HG03558 (cell line): ENCODE data around the gene SMG6.
"Not testable (repeated sequence)": the region's sequence is repeated elsewhere in the genome, so short reads cannot be mapped to it uniquely, and the experiment has no call there.

Source experiments
- ATAC-seq: cut with Tn5 transposase; IDR thresholded peaks from one replicate; pipeline ENCODE4 v1.9.1; 2021; ENCODE audit warnings: moderate number of reproducible peaks; ENCODE audit not compliant: unreplicated experiment; ENCODE audit errors: extremely low read depth

SMG6 gene

DNA sequence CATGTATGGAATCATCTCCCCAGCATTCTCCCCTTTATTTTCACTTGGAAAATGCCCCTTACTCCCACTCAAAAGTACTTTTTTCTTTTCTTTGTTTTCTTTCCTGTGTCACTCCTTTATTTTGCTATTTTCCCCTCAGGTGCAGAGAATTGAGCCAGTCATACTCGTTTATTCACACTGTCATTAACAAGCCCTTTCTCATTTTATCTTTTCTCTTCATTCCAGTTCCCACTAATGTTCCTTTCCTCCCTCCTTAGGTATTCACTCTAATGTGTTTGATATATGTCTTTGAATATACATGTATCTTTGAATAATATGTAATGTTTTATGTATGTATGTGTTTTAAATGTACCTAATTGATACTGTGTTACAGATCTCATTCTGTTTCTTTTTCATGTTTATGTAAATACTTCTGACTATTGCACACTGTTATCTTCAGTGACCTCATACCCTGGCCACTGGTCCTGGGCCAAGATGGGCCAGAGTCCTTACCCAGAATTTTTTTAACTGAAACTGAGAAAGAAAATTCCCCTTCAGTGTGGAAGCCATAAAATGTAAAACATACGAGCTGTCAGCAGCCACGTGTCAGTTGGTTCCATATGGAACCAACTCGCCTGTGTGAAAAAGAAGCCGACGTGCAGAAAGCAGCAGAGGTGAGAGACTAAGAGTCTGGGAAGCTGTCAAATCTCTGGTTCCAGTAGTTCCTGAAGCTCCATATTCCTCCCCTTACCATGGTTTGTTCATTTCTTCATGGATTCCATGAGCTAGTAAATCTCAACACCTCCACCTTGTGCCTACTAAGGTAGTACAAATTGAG lies 6.0 kb upstream of the SMG6 start:
- no peak for ATAC-seq

DNA sequence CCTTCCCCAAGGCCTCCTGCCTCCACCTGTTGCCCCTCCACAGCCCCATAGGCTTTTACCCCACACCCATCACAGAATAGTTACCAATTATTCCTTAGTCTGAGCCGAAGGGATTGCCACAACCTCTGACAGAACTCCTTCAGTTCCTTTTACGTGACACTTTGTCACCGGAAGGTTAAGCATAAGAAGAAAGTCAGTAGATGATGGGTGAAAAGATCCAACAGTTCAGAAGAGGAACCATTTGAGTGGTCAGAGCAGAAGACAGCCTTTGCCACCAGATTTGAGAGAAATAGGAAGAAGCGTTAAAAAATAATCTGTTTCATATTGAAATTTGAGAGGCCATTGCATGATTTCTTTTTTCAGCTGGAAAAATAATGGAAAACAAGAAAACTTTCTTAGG lies 1.3 kb upstream of the SMG6 start:
- ATAC-seq, result no peak

DNA sequence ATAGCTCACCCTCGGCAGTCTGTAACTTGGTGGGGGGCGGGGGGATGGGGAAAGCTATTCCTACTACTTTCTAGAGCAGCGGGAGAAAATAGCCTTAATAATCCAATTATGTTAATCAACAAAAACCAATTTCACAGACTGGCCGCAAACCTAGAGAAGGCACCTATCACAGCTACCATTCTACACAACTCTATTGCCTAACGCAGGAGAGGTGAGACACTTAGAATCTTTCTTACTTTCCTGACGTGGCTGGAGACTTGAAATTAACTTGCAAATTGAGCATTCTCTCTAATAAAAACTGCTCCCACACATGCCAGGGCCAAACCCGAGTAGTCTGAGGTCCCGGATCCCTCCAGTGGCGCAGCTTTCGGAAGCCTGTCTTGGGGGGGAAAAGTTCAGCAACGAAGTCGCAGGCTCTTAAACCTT lies 794 bp downstream of the SMG6 start:
- ATAC-seq, result no peak

DNA sequence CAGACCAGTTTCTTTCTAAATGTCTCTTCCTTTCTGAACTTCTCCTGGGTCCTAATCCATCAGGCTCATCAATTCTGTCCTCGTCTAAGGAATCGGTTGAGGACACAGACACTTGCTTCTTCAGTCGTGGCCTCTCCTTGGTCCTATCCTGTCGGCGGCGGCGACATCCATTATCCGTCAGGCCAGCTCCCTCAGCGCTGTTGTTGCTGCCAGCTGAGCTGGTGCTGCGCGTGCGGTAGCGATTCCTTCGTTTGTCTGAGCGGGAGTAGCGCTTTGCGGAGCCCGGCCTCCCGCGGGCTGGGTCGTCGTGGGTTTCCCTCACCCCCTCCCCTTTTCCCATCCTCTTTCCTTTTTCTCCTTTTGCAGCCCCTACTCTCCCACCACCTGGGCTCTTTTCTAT lies 3.8 kb downstream of the SMG6 start:
- ATAC-seq, result no peak

DNA sequence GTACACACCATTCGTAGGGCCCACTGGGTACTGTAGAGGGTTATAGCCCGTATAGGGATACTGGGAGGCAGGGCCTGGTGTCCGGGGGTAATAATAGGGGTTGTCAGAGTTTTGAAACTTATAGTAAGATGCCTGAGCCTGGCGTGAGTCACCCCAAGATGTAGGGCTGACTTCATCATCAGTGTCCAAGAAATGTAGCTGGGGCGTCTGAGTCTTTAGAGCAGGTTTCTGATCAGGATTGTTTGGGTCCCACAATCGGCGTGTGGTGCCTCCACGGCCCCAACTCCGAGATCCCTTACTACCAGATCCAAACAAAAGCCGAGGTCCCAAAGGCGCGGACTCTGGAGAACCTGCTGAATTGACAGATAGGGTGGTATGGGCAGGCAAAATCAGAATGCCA lies 4.4 kb downstream of the SMG6 start:
- no peak for ATAC-seq

DNA sequence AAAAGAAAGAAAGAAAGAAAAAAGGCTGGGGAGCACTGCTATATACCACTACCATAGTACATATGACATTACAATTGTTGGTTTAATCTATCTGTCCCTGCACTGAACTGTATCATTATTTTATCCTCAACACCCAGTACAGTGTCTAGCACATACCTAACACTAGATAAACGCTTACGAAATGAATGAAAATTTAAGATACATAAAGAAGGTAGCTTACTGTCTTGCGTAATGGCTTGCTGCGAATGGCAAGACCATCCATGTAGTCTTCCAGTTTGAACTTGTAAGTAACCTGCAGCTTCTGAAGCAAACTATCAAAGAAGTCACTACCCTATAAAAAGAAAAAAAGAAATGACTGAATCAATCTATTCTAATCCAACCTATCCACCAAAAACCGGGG lies 6.6 kb downstream of the SMG6 start:
- no peak for ATAC-seq

DNA sequence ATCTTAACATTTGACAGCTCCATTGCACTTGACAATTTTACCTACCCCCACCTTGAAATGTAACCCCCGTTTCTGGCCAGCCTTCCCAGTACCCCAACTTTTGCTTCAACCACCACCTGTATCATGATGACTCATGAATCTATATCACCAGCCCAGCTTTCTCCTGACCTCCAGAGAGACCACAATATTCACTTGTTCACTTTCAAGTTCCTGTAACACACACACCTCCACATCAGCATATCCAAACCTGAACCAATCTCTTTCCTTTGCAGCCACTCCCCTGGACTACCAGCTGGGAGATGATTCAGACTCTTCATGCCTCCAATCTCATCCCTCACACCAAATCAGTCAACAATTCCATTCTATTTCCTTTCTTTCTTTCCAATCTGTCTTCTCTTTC lies 8.0 kb downstream of the SMG6 start:
- ATAC-seq, result no peak

DNA sequence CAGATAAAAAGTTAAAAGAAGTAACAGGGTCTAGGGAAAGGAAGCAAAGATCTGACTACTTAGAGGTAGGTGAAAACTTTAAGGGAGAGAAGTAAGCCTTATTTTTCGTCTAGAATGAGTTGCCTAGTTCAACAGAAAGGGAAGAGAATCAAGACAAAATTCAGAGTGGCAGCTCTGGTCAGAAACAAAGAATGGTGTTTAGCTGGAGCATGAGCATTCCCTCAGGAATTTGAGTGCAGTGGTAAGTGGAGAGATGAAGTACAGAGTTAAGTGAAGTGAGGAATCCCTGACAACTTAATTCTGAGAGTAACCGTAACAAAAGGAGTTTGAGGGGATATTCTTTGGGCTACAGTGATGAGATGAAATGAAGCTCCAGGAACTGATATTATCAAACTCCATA lies 11.5 kb downstream of the SMG6 start:
- ATAC-seq, result no peak

DNA sequence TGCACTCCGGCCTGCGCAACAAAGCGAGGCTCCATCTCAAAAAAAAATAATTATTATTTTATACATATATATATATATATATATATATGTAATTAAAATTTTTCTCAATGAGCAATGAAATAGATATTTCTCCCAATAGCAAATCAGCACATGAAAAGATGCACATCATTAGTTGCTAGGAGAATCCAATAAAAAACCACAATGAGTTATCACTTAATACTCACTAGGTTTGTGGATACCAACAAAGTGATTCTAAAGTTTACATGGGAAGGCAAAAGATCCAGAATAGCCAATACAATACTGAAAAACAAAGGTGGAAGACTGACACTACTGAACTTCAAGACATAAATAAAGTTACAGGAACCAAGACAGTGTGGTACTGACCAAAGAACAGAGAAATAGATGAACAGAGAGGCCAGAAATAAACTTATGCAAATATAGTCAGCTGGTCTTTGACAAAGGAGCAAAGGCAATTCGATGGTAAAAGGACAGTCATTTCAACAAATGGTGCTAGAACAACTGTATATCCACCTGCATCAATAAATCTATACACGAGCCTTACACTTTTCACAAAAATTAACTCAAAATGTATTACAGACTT lies 13.6 kb downstream of the SMG6 start:
- ATAC-seq, result no peak

DNA sequence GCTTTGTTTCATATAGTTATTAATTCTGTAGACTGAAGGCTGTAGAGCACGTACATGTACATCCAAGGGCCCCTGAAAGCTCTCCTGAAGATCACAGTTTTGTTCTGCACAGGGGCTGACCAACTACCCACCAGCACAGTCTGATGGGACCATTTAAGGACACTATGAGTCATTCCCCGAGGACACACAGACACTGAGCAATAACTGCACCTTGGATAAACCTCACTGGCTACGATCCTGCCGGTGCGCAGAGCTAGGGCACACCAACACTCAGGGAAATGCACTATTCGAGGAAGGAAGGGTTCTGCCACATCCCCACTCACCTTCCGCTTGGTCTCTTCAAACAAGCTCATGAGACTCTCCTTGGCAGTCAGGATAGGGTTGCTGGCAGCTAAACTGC lies 20.3 kb downstream of the SMG6 start:
- ATAC-seq, result no peak

DNA sequence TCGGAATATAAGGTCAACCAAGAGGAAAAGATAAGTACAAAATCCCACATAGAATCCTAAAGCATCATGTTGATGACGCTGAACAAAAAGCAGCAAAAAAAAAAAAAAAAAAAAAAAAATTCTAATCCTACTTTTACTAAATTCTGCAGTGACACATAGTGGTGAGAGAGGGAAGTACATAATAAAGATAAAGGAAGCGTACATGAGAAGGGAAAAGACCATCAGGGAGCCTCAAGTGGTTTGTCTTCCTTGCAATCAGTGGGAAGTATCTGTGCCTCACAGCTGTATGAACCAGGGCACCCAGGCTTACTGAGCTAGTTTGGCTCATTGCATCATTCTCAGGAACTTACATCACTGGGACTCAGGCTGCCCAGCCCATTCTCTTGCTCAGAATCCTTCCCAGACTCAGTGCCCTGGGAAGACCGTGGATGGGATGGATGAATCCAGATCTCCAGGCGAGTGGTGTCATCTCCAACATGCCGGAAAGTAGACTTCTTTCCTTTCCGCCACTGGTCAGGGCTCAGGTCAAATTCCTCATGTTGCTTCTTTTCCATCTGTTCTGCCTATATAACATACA lies 21.2 kb downstream of the SMG6 start:
- ATAC-seq, result no peak

DNA sequence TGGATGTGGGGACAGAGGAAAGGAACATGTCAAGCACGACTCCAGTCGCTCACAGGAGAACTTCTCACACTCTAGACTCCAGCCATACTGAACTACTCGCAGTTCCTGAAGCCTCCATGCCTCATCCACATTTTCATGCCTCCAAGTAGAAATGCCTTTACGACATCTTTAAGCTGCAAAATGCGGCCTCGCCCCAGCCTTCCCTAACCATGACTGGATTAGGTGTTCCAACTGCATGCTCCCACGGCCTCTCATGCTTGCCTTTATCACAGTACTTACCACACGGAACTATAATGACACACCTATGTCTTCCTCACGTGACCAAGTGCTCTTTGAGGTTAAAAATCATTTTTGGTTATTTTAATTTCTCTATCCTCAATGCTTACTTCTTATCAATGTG lies 23.9 kb downstream of the SMG6 start:
- no peak for ATAC-seq

DNA sequence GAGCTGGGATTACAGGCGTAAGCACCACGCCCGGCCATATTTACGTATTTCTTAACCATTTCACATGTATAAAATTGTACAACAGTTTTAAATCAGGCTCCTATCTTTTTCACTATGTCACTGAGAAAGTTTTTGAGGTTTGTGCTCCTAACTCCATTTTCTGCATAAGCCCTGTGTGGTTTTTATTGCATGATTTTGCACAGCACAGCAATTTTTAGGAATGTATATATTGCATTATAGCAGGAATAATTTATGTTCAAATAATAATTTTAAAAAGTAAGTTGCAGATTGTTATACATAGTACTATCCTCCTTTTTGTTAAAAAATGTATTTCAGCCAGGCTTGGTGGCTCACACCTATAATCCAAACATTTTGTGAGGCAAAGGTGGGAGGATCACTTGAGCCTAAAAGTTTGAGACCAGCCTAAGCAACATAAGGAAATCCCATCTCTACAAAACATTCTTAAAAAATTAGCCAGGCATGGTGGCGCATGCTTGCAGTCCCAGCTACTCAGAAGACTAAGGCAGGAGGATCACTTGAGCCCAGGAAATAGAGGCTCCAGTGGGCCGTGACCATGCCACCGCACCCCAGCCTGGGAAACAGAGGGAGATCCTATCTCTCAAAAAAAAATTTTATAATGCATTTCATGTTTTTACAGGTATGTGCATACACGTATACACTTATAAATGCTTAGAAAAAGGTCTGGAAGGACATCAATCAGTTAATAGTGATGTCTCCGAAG lies 26.0 kb downstream of the SMG6 start:
- ATAC-seq, result no peak

DNA sequence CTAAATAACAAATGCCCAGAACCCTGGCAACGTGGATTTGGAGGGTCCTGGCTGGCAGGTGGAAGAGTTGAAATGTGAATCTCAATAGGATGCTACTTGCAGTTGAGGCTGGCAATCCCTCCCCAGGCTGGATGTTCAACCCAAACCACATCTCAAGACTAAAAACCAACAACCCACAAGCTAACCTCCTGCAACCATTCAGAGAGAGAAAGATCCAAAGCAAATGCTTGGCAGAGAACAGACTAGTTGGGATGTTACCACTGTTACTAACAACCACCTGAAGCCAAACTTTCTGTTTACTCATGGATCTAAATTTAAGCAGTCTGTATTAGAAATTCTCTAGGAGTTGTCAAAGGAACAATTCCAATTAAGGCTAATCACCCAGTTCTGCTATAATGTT lies 27.9 kb downstream of the SMG6 start:
- no peak for ATAC-seq

DNA sequence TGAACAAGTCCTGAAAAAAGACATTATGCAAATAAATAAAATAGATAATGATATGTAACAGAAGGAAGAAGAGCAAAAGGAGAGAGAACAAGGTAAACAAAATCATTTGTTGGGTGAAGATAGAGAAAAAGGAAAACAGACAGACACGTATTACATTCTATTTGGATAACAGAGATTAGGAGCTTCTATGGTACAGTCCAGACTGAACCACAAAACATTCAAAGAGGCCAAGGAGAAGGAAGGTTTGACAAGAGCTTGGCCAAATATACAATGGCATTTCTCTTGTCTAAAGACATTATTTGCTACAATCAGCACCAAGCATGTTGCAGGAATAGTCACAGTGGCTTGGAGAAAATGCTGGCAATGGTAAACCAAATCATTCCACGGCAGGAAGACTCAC lies 29.2 kb downstream of the SMG6 start:
- ATAC-seq, result no peak

DNA sequence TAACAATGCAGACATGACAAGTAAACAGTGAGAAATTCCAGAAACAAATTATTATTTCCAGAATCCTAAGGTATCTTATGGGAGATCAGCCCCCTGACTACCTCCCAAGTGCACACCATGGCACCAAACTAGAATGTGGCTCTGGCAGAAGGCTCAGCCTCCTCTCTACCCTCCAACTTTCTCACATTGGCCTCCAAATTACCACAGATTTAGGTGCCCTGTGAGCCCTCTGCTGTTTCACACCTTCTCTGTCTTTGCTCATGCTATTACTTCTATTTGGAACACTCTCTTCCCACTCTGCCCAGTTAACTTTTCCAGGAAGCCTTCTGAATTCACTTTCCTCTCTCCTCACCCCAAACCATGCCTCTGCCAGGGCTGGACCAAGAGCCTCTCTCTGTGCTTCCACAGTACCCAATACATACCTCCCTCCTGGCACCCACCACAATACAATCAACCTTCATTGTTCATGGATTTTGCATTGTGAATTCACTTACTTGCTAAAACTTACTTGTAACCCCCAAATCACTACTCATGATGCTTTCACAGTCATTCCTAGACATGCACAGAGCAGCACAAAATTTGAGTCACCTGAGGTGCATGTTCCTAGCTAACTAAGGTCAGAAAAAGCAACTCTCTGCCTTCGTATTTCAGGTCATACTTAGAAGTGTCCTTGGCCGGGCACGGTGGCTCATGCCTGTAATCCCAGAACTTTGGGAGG lies 31.4 kb downstream of the SMG6 start:
- ATAC-seq, result no peak

DNA sequence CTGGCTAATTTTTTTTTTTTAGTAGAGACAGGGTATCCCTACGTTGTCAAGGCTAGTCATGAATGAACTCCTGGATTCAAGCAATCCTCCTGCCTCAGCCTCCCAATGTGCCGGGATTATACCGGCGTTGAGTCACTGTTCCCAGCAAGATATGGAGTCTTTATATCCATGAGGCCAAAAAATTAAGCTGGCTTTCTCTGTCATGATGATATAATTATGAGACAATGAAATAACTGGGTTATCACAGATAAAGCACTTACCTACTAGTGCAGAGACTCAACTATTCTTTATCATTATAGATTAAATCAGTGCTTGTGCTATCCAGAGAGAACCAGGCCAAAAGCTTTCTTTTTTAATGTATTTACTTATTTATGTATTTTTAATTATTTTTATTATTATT lies 36.2 kb downstream of the SMG6 start:
- no peak for ATAC-seq

DNA sequence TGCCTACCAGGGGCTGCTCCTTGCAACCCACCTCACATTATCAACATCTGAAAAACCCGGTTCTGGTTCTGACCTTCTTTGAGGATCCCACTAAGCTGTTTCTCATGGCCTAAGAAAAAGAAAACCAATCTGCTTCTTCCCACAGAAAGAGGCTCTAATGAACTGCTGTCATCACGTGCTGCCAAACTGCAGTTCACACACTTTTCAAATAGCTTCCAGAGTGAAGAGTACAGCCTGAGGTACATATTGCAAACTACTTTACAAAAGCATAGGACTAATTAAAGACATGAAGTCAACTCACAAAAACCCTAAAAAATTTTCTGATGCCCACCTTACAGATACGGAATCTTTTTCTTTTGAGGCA lies 36.7 kb downstream of the SMG6 start:
- no peak for ATAC-seq

DNA sequence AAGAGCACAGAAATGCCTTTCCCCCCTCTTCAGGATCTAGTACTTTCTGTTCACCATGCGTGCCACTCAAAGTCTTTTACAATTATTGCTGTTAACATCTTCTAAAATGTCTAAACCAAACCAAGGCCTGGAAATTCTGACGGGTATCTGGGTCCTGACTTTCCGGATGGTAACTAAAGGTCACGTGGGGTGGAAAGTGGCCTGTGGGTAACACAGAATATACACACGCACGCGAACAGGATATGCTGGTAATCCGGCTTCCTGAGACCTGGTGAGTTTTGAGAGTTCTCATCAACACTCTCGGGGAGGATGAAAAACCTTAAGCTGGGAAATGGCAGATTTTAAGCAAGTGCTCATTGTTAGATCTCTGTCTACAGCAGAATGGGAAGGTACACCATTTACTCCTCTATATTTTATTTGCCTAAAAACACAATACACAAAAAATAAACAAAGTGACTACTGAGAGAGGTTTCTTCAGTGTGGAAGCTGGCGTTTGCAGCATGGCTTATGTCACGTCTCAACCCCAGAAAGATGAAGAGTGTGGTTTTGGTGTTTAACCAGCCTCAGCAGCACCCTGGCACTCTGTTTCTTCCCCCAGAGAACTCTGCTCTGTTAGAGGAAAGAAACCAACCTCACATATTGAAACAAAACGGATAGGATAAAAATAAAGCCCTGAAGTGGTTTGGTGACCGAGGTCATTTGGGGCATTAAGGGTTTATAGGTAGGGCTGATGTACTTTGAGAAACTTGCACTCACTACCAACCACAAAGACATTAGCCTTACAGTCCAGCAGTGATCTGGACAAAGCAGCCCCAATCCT lies 37.3 kb downstream of the SMG6 start:
- peak; percentile 63 for ATAC-seq

DNA sequence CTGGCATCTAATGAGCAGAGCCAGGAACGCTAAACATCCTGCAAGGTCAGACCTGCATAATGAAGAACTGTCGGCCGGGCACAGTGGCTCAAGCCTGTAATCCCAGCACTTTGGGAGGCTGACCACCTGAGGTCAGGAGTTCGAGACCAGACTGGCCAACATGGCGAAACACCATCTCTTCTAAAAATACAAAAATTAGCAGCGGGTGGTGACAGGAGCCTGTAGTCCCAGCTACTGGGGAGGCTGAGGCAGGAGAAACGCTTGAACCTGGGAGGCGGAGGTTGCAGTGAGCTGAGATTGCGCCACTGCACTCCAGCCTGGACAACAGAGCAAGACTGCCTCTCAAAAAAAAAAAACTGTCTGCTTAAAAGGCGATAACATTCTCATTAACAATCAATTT lies 38.4 kb downstream of the SMG6 start:
- ATAC-seq, result not testable (repeated sequence)
